Kidney epithelial cell (primary cell): ENCODE measurements around the gene ROCK2. TPM values are rescaled to one million over a fixed set of nuclear protein-coding genes. Genes with fewer than 3 reads are reported as not detected.
A peak's percentile ranks its signal among the peaks of the same experiment; 100 is the strongest.

Experiments
- DNase-seq: peaks from one replicate; pipeline ENCODE4 v3.0.0-alpha.2; 2010; ENCODE audit warnings: low read depth
- H3K27me3 ChIP-seq: 2 replicates; pipeline ENCODE4 v1.6.0; 2011; ENCODE audit warnings: low read length; ENCODE audit not compliant: control insufficient read depth, insufficient read depth
- H3K36me3 ChIP-seq: 2 replicates; pipeline ENCODE4 v1.5.1; 2011; ENCODE audit warnings: low read length; ENCODE audit not compliant: control insufficient read depth, insufficient read depth
- H3K4me3 ChIP-seq: 2 replicates; pipeline ENCODE4 v1.5.1; 2011; ENCODE audit warnings: low read depth, mild to moderate bottlenecking, control low read depth, low read length
- CTCF ChIP-seq: IDR thresholded peaks from 2 replicates; pipeline ENCODE4 v1.5.1; 2011; ENCODE audit warnings: mild to moderate bottlenecking, moderate library complexity, low read length, control low read depth, inconsistent platforms; ENCODE audit not compliant: insufficient read depth, poor library complexity, severe bottlenecking
- total RNA-seq: library from RNA; depleted of rRNA; stranded (reverse); fragments of >200 nt; gene quantifications from 2 replicates; pipeline ENCODE4 v1.2.3, GENCODE V29; 2015

ROCK2 gene
- total RNA-seq, 1 donor from 2014 or later, result 26.4 TPM

DNA sequence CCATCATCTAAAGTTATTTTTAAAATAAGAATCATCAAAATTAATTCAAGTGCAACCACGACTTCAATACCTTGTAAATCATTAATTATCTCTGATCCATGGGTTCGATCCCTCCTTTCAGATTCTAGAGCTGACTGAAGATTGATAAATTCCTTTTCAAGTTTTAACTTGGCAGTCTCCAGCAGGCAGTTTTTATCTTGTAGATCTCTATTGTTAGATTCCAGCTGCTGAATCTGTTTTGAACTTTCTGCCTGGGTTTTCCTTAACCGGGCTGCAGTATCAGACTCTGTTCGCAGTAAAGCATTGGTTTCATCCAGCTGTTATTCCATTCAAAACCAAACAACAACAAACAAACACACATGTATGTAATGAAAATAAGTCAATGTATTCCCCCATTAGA, 129.7 kb downstream of the ROCK2 start:
- H3K27me3 ChIP-seq, result no peaks in the 10 kb centered on the region
- H3K36me3 ChIP-seq, result no peaks in the 10 kb centered on the region
- TF ChIP-seq CTCF, result no peak
- DNase-seq, result no peak
- H3K4me3 ChIP-seq, result no peak overlapping the region

DNA sequence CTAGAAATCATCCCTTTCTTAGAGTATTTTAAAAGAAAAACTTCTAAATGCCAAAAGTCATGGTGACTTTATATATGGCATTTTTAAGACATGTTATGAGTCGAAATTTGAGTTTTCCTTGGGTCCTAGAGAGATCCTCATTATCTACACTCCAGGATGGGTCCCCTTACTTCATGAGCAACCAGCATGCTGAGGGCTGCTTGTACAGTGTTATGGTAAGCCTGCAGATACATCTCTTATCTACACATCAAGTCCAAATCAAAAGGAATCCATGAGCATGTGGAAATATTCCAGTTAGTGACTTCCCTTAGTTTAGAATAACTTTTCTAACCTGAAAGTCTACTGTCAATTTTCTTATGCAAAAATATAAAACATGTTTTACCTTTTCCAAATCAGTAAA, 130.5 kb downstream of the ROCK2 start:
- no peaks in the 10 kb centered on the region for H3K36me3 ChIP-seq
- no peak for DNase-seq
- no peak for TF ChIP-seq CTCF

GRCh38 chr2:11213090-11213638, 131.3 kb downstream of the ROCK2 start:
- Histone ChIP-seq H3K4me3 (no peak overlapping the region), H3K36me3 (no peaks in the 10 kb centered on the region), H3K27me3 (no peaks in the 10 kb centered on the region)
- TF ChIP-seq CTCF, result no peak
- DNase-seq, result peak; percentile 32

More for the DNA sequence above, 130.5 kb downstream of the ROCK2 start:
- H3K27me3 ChIP-seq, result no peaks in the 10 kb centered on the region
- H3K4me3 ChIP-seq, result no peak overlapping the region

DNA sequence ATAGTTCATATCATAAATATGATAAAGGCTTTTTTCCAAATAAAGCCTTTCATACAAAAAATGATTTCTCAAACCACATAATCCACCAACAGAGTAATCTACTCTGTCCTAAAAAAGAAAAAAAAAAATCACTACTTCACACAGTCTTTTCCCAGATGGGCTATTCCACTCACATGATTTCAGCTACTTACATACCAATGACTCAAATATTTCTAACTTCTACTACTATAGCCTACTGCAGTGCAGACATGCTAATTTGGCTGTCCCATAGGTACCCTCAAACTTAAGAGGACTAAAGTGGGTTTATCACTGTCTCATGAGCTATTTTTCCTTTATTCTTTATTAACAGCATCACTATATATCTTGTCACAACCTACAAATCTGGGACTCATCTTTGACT, 131.8 kb downstream of the ROCK2 start:
- Histone ChIP-seq H3K36me3 (no peaks in the 10 kb centered on the region), H3K27me3 (no peaks in the 10 kb centered on the region), H3K4me3 (no peak overlapping the region)
- no peak for DNase-seq
- no peak for TF ChIP-seq CTCF

DNA sequence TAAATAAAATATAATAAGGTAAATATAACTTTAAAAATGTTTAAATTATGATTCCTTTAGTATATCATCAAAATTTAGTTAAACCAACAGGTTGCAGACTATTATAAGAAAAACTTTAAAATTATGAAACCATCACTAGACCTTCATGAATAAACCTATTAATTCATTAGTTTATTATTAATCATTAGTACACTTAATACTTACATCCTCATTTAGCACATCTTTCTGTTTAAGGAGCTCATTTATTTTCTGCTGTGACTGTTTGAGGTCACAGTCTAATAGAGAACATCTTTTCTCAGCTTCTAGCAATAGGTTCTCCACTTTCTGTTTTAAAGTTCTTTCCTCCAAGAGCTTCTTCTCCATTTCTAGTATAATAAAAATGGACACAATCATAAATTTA, 136.4 kb downstream of the ROCK2 start:
- Histone ChIP-seq H3K36me3 (no peaks in the 10 kb centered on the region), H3K4me3 (no peak overlapping the region), H3K27me3 (no peaks in the 10 kb centered on the region)
- DNase-seq, result no peak
- no peak for TF ChIP-seq CTCF

GRCh38 chr2:11203480-11203879, 141.0 kb downstream of the ROCK2 start:
- TF ChIP-seq CTCF, result no peak
- H3K4me3 ChIP-seq, result no peak overlapping the region
- H3K36me3 ChIP-seq, result no peaks in the 10 kb centered on the region
- DNase-seq, result no peak
- no peaks in the 10 kb centered on the region for H3K27me3 ChIP-seq
